Endothelial cell of umbilical vein (primary cell): ENCODE results near the gene CYFIP1.

ENCODE experiments used
- CTCF ChIP-seq, 2 donors: IDR thresholded peaks; 1 replicate in 1 of 2; 2 replicates in 1 of 2; pipeline ENCODE4 v1.5.1; 2011; ENCODE audit warnings: low read length in 2 of 2, mild to moderate bottlenecking in 2 of 2, moderate library complexity in 2 of 2, control low read depth in 1 of 2, inconsistent platforms in 1 of 2, low read depth in 1 of 2; ENCODE audit not compliant: insufficient read depth in 1 of 2; ENCODE audit errors: extremely low read depth in 1 of 2
- EZH2 ChIP-seq: IDR thresholded peaks from 2 replicates; pipeline ENCODE4 v1.6.1; 2012; ENCODE audit warnings: borderline replicate concordance, low read depth, mild to moderate bottlenecking, moderate library complexity, low read length, inconsistent platforms; ENCODE audit not compliant: severe bottlenecking
- POLR2AphosphoS5 ChIP-seq: IDR thresholded peaks from 2 replicates; pipeline ENCODE4 v1.6.1; 2012; ENCODE audit warnings: low read depth, mild to moderate bottlenecking, control low read depth, low read length, moderate library complexity; ENCODE audit not compliant: insufficient read depth

GRCh38 chr15:22922003-22922402 lies 58.2 kb downstream of the CYFIP1 start:
- TF ChIP-seq CTCF (IDR thresholded peaks at IDR 0.05; ENCODE audit: extremely low read depth in 1 of 2, insufficient read depth in 1 of 2, low read depth in 1 of 2, low read length in 2 of 2) (no peak), POLR2AphosphoS5 (no peak), EZH2 (no peak)
